Vagina (tissue), 2 donors: ENCODE results near the gene FLT4. TPM values are rescaled to one million over a fixed set of nuclear protein-coding genes. Genes with fewer than 3 reads are reported as not detected.

Experiments
- DNase-seq, 2 donors: peaks; one replicate each; pipeline ENCODE4 v3.0.0-alpha.2; 2017; ENCODE audit errors: extremely low spot score in 2 of 2
- H3K27ac ChIP-seq: fragments of 200-600 bp; sonication (generic); one replicate; pipeline ENCODE4 v1.5.1; 2019
- H3K27me3 ChIP-seq: fragments of 200-600 bp; sonication (generic); one replicate; pipeline ENCODE4 v1.5.1; 2019
- H3K36me3 ChIP-seq, 2 donors: fragments of 200-600 bp; sonication (generic); one replicate each; pipeline ENCODE4 v1.5.1; 2017 to 2019
- H3K4me1 ChIP-seq: fragments of 200-600 bp; sonication (generic); one replicate; pipeline ENCODE4 v1.5.1; 2019
- H3K4me3 ChIP-seq, 2 donors: fragments of 200-600 bp; sonication (generic); 1 replicate in 1 of 2; 2 replicates in 1 of 2; pipeline ENCODE4 v1.5.1; 2016 to 2019
- H3K9me3 ChIP-seq: fragments of 200-600 bp; sonication (generic); one replicate; pipeline ENCODE4 v1.5.1; 2019
- CTCF ChIP-seq, 3 experiments: fragments of 450-650 bp in 2 of 3; fragments of 200-600 bp in 1 of 3; sonication (generic) in 1 of 3; IDR thresholded peaks; one replicate each; pipeline ENCODE4 v1.5.1; 2017 to 2019; ENCODE audit warnings: antibody characterized with exemption in 3 of 3, mild to moderate bottlenecking in 2 of 3, moderate library complexity in 2 of 3
- POLR2A ChIP-seq, 2 donors: fragments of 450-650 bp; IDR thresholded peaks; one replicate each; pipeline ENCODE4 v1.6.1; 2017; ENCODE audit warnings: antibody characterized with exemption in 2 of 2, mild to moderate bottlenecking in 2 of 2, moderate library complexity in 2 of 2
- POLR2AphosphoS5 ChIP-seq, 2 donors: sonication (generic); formaldehyde crosslinking; IDR thresholded peaks; one replicate each; pipeline ENCODE4 v1.9.0; 2017; ENCODE audit warnings: antibody characterized with exemption in 2 of 2, mild to moderate bottlenecking in 2 of 2, low read depth in 1 of 2; ENCODE audit not compliant: insufficient read depth in 1 of 2
- intact Hi-C: fragments of 100-400 bp; cut with DNase I; formaldehyde crosslinking; loops from one replicate; pipeline ENCODE4 v1.15.1; 2023
- total RNA-seq: library from RNA; depleted of rRNA; stranded (reverse); fragments of >200 nt; gene quantifications from one replicate; pipeline ENCODE4 v1.2.3, GENCODE V29; 2016

The FLT4 gene
- total RNA-seq, 1 donor from 2014 or later = 20.9 TPM

GRCh38 chr5:180636403-180637075 lies 12.9 kb downstream of the FLT4 start:
- no peak overlapping the region for H3K27ac ChIP-seq
- H3K4me3 ChIP-seq = no peak overlapping the region
- H3K9me3 ChIP-seq = no peaks in the 10 kb centered on the region
- no peak for DNase-seq
- TF ChIP-seq CTCF (IDR thresholded peaks at IDR 0.05) = no peak
- TF ChIP-seq POLR2A (IDR thresholded peaks at IDR 0.05) = no peak
- TF ChIP-seq POLR2AphosphoS5 (IDR thresholded peaks at IDR 0.05; ENCODE audit: insufficient read depth in 1 of 2, low read depth in 1 of 2) = no peak
- H3K27me3 ChIP-seq = no peaks in the 10 kb centered on the region
- intact Hi-C loops = no loop called here
- no peaks in the 10 kb centered on the region for H3K4me1 ChIP-seq
- H3K36me3 ChIP-seq = no peaks in the 10 kb centered on the region

- Histone ChIP-seq H3K9me3 (no peaks in the 10 kb centered on the region), H3K36me3 (no peaks in the 10 kb centered on the region), H3K4me3 (no peak overlapping the region), H3K27ac (no peak overlapping the region), H3K4me1 (no peaks in the 10 kb centered on the region), H3K27me3 (no peaks in the 10 kb centered on the region)
- intact Hi-C loops = no loop called here
- no peak for DNase-seq
- TF ChIP-seq POLR2A (IDR thresholded peaks at IDR 0.05) (no peak), CTCF (IDR thresholded peaks at IDR 0.05) (no peak), POLR2AphosphoS5 (IDR thresholded peaks at IDR 0.05; ENCODE audit: insufficient read depth in 1 of 2, low read depth in 1 of 2) (no peak)
Measured at GRCh38 chr5:180636016-180636402, 13.4 kb downstream of the FLT4 start.

GRCh38 chr5:180633283-180634177 lies 15.9 kb downstream of the FLT4 start:
- TF ChIP-seq CTCF (IDR thresholded peaks at IDR 0.05) (no peak), POLR2AphosphoS5 (IDR thresholded peaks at IDR 0.05; ENCODE audit: insufficient read depth in 1 of 2, low read depth in 1 of 2) (no peak), POLR2A (IDR thresholded peaks at IDR 0.05) (no peak)
- no peak for DNase-seq
- Histone ChIP-seq H3K4me1 (no peaks in the 10 kb centered on the region), H3K9me3 (no peaks in the 10 kb centered on the region), H3K27ac (no peak overlapping the region), H3K36me3 (no peaks in the 10 kb centered on the region), H3K4me3 (no peak overlapping the region), H3K27me3 (no peaks in the 10 kb centered on the region)
- intact Hi-C loops = no loop called here

GRCh38 chr5:180632768-180633167 lies 16.6 kb downstream of the FLT4 start:
- DNase-seq = no peak
- no peak overlapping the region for H3K4me3 ChIP-seq
- intact Hi-C loops = no loop called here
- H3K27ac ChIP-seq = no peak overlapping the region
- no peaks in the 10 kb centered on the region for H3K4me1 ChIP-seq
- TF ChIP-seq CTCF (IDR thresholded peaks at IDR 0.05) (no peak), POLR2AphosphoS5 (IDR thresholded peaks at IDR 0.05; ENCODE audit: insufficient read depth in 1 of 2, low read depth in 1 of 2) (no peak), POLR2A (IDR thresholded peaks at IDR 0.05) (no peak)
- no peaks in the 10 kb centered on the region for H3K27me3 ChIP-seq
- H3K36me3 ChIP-seq = no peaks in the 10 kb centered on the region
- H3K9me3 ChIP-seq = no peaks in the 10 kb centered on the region
